ENCODE measurements around the gene P4HA2. TPM values are rescaled to one million over a fixed set of nuclear protein-coding genes. Genes with fewer than 3 reads are reported as not detected.

Gene P4HA2
- total RNA-seq, 1 donor from 2014 or later = 87.2 TPM

GRCh38 chr5:132250547-132250946 is 22.9 kb upstream of the P4HA2 start:
- DNase-seq = no peak

GRCh38 chr5:132246806-132247205 is 19.2 kb upstream of the P4HA2 start:
- DNase-seq = no peak

- no peak for DNase-seq
These were observed 17.9 kb upstream of the P4HA2 start for GRCh38 chr5:132245593-132245992.

- no peak for DNase-seq
These were observed 15.8 kb upstream of the P4HA2 start for GRCh38 chr5:132243366-132243977.

GRCh38 chr5:132239776-132240175 is 12.1 kb upstream of the P4HA2 start:
- DNase-seq = no peak

- no peak for DNase-seq
These were observed 11.3 kb upstream of the P4HA2 start for GRCh38 chr5:132238901-132239500.

GRCh38 chr5:132238169-132238744 is 10.6 kb upstream of the P4HA2 start:
- peak; percentile 86 for DNase-seq

- no peak for DNase-seq
These were observed 10.0 kb upstream of the P4HA2 start for GRCh38 chr5:132237670-132238069.

- DNase-seq = no peak
These were observed 9.5 kb upstream of the P4HA2 start for GRCh38 chr5:132237141-132237540.

- DNase-seq = no peak
These were observed 7.7 kb upstream of the P4HA2 start for GRCh38 chr5:132235340-132235739.

GRCh38 chr5:132234684-132235062 is 7.0 kb upstream of the P4HA2 start:
- no peak for DNase-seq

GRCh38 chr5:132233811-132234683 is 6.4 kb upstream of the P4HA2 start:
- no peak for DNase-seq

GRCh38 chr5:132233081-132233480 is 5.4 kb upstream of the P4HA2 start:
- DNase-seq = no peak

- DNase-seq = no peak
These were observed 4.8 kb upstream of the P4HA2 start for GRCh38 chr5:132232465-132232864.

- DNase-seq = no peak
These were observed 3.2 kb upstream of the P4HA2 start for GRCh38 chr5:132230871-132231270.

- no peak for DNase-seq
These were observed 1.6 kb upstream of the P4HA2 start for GRCh38 chr5:132229236-132229635.

- DNase-seq = no peak
These were observed 785 bp upstream of the P4HA2 start for GRCh38 chr5:132228241-132229035.

- DNase-seq = no peak
These were observed 493 bp downstream of the P4HA2 start for GRCh38 chr5:132227235-132227484.

GRCh38 chr5:132226516-132227234 is 978 bp downstream of the P4HA2 start:
- DNase-seq = peak; percentile 70

GRCh38 chr5:132225165-132226032 is 2.3 kb downstream of the P4HA2 start:
- peak; percentile 92 for DNase-seq

- DNase-seq = peak; percentile 74
These were observed 2.9 kb downstream of the P4HA2 start for GRCh38 chr5:132224716-132225115.

Measured in tongue (tissue), 2 donors.